Sigmoid colon (tissue), 7 donors: ENCODE data around the gene ENTREP1. TPM values are rescaled to one million over a fixed set of nuclear protein-coding genes. Genes with fewer than 3 reads are reported as not detected.

Experiments
- DNase-seq: peaks from one replicate; pipeline ENCODE4 v3.0.0-alpha.2; 2019
- H3K27ac ChIP-seq, 4 donors: fragments of 200-600 bp; sonication (generic); one replicate each; pipeline ENCODE4 v1.5.1; 2016 to 2019; ENCODE audit warnings: mild to moderate bottlenecking in 1 of 4
- H3K27me3 ChIP-seq, 3 donors: fragments of 200-600 bp; sonication (generic); one replicate each; pipeline ENCODE4 v1.5.1; 2019; ENCODE audit warnings: mild to moderate bottlenecking in 1 of 3
- H3K36me3 ChIP-seq, 4 donors: fragments of 200-600 bp; sonication (generic); one replicate each; pipeline ENCODE4 v1.5.1; 2016 to 2019
- H3K4me1 ChIP-seq, 4 donors: fragments of 200-600 bp; sonication (generic); one replicate each; pipeline ENCODE4 v1.5.1; 2017 to 2019
- H3K4me3 ChIP-seq, 4 donors: fragments of 200-600 bp; sonication (generic); one replicate each; pipeline ENCODE4 v1.5.1; 2017 to 2019; ENCODE audit warnings: mild to moderate bottlenecking in 2 of 4, moderate library complexity in 1 of 4
- H3K9me3 ChIP-seq, 4 donors: fragments of 200-600 bp in 3 of 4; sonication (generic) in 3 of 4; one replicate each; pipeline versions ENCODE4 v1.5.1 to v1.6.1; 2013 to 2019
- CTCF ChIP-seq, 4 experiments: fragments of 450-650 bp in 3 of 4; fragments of 200-600 bp in 1 of 4; IDR thresholded peaks; one replicate each; pipeline ENCODE4 v1.5.1; 2016 to 2019; ENCODE audit warnings: antibody characterized with exemption in 4 of 4, mild to moderate bottlenecking in 3 of 4, moderate library complexity in 2 of 4
- EP300 ChIP-seq, 4 donors: sonication (generic); formaldehyde crosslinking; IDR thresholded peaks; one replicate each; pipeline ENCODE4 v1.6.1; 2017; ENCODE audit warnings: antibody characterized with exemption in 4 of 4
- POLR2A ChIP-seq, 2 donors: fragments of 450-650 bp; IDR thresholded peaks; one replicate each; pipeline ENCODE4 v1.6.1; 2016; ENCODE audit warnings: antibody characterized with exemption in 2 of 2, mild to moderate bottlenecking in 2 of 2, moderate library complexity in 2 of 2
- POLR2AphosphoS5 ChIP-seq, 4 donors: sonication (generic); formaldehyde crosslinking; IDR thresholded peaks; one replicate each; pipeline ENCODE4 v1.6.1; 2017; ENCODE audit warnings: antibody characterized with exemption in 4 of 4
- WGBS, 2 donors: extraction: QIAGEN DNeasy Blood & Tissue Kit; methylation state at CpG; one replicate each; pipeline ENCODE4 v1.1.7; 2013; 5-methylcytosine and 5-hydroxymethylcytosine counted together
- intact Hi-C: fragments of 100-400 bp; cut with DNase I; formaldehyde crosslinking; loops from one replicate; pipeline ENCODE4 v1.15.1; 2023
- polyA plus RNA-seq, 3 donors: library from polyadenylated mRNA; stranded (reverse); fragments of 200-250 nt; gene quantifications; one replicate each; pipeline ENCODE4 v1.2.3, GENCODE V29; 2013
- total RNA-seq, 4 donors: library from RNA; depleted of rRNA; stranded (reverse); fragments of >200 nt; gene quantifications; one replicate each; pipeline ENCODE4 v1.1.0, GENCODE V29; 2016
- donor health status: healthy with polysubstance abuse.
- donor health status: Bipolar disorder and iron deficiency.
- donor health status: healthy.

Gene ENTREP1
- total and polyA plus RNA-seq, 7 donors: 1.2 to 81.9 (median 3.7) TPM; not detected in 1

- DNase-seq: no peak
- Histone ChIP-seq H3K4me1 (peaks cover 0 to 39% (median 32%) of the 10 kb centered on the region in 4 donors), H3K4me3 (no peak overlapping the region), H3K27ac (peak overlapping the region in 3 of 4 donors; percentile 6 to 49 (median 27)), H3K27me3 (no peaks in the 10 kb centered on the region), H3K36me3 (peaks cover 0 to 6% (median 0%) of the 10 kb centered on the region in 4 donors), H3K9me3 (no peaks in the 10 kb centered on the region)
- 77 to 83% methylated on average over 9 of the region's 9 CpGs for WGBS, 2 donors
- intact Hi-C loops: no loop called here
- TF ChIP-seq CTCF (IDR thresholded peaks at IDR 0.05): no peak
- no peak for TF ChIP-seq POLR2AphosphoS5 (IDR thresholded peaks at IDR 0.05)
- TF ChIP-seq POLR2A (IDR thresholded peaks at IDR 0.05): no peak
- TF ChIP-seq EP300 (IDR thresholded peaks at IDR 0.05): no peak
Measured at GRCh38 chr9:69379270-69379982, 54.4 kb downstream of the ENTREP1 start.

GRCh38 chr9:69380301-69380700 lies 55.3 kb downstream of the ENTREP1 start:
- TF ChIP-seq EP300 (IDR thresholded peaks at IDR 0.05): no peak
- no peak for TF ChIP-seq CTCF (IDR thresholded peaks at IDR 0.05)
- TF ChIP-seq POLR2A (IDR thresholded peaks at IDR 0.05): no peak
- no peak for TF ChIP-seq POLR2AphosphoS5 (IDR thresholded peaks at IDR 0.05)
- DNase-seq: no peak

GRCh38 chr9:69380811-69381210 lies 55.8 kb downstream of the ENTREP1 start:
- peaks cover 0 to 39% (median 32%) of the 10 kb centered on the region in 4 donors for H3K4me1 ChIP-seq
- intact Hi-C loops: no loop called here

More at GRCh38 chr9:69380301-69380700, 55.3 kb downstream of the ENTREP1 start:
- H3K4me1 ChIP-seq: peaks cover 0 to 39% (median 32%) of the 10 kb centered on the region in 4 donors
- no peaks in the 10 kb centered on the region for H3K9me3 ChIP-seq
- H3K36me3 ChIP-seq: peaks cover 0 to 6% (median 0%) of the 10 kb centered on the region in 4 donors
- H3K27me3 ChIP-seq: no peaks in the 10 kb centered on the region
- H3K4me3 ChIP-seq: no peak overlapping the region
- H3K27ac ChIP-seq: peak overlapping the region in 3 of 4 donors; percentile 6 to 49 (median 27)
- intact Hi-C loops: no loop called here
- 65 to 72% methylated on average over 6 of the region's 6 CpGs for WGBS, 2 donors

GRCh38 chr9:69382135-69382534 lies 57.1 kb downstream of the ENTREP1 start:
- no peaks in the 10 kb centered on the region for H3K9me3 ChIP-seq
- intact Hi-C loops: no loop called here
- H3K36me3 ChIP-seq: peaks cover 0 to 21% (median 0%) of the 10 kb centered on the region in 4 donors
- no peaks in the 10 kb centered on the region for H3K27me3 ChIP-seq
- H3K4me1 ChIP-seq: peaks cover 0 to 29% (median 22%) of the 10 kb centered on the region in 4 donors
- no peak for DNase-seq
- TF ChIP-seq POLR2A (IDR thresholded peaks at IDR 0.05) (no peak), POLR2AphosphoS5 (IDR thresholded peaks at IDR 0.05) (no peak), EP300 (IDR thresholded peaks at IDR 0.05) (no peak), CTCF (IDR thresholded peaks at IDR 0.05) (no peak)
- no peak overlapping the region for H3K27ac ChIP-seq
- whole genome bisulfite sequencing, 2 donors: 62 to 74% methylated on average over 4 of the region's 4 CpGs
- no peak overlapping the region for H3K4me3 ChIP-seq

More at GRCh38 chr9:69380811-69381210, 55.8 kb downstream of the ENTREP1 start:
- 92 to 96% methylated on average over 3 of the region's 3 CpGs for WGBS, 2 donors
- Histone ChIP-seq H3K4me3 (no peak overlapping the region), H3K27ac (peak overlapping the region in 2 of 4 donors; percentile 27 to 49), H3K36me3 (peaks cover 0 to 8% (median 0%) of the 10 kb centered on the region in 4 donors), H3K9me3 (no peaks in the 10 kb centered on the region), H3K27me3 (no peaks in the 10 kb centered on the region)
- TF ChIP-seq POLR2AphosphoS5 (IDR thresholded peaks at IDR 0.05) (no peak), POLR2A (IDR thresholded peaks at IDR 0.05) (no peak), EP300 (IDR thresholded peaks at IDR 0.05) (no peak), CTCF (IDR thresholded peaks at IDR 0.05) (no peak)
- no peak for DNase-seq
